GM12874 (cell line): ENCODE data around the gene TNFRSF6B.

Experiments used
- TF ChIP-seq, protein P1 (sequence below): IDR thresholded peaks from 2 replicates; pipeline ENCODE4 v1.5.1; 2011; ENCODE audit warnings: low read depth, mild to moderate bottlenecking, control low read depth, low read length, moderate library complexity; ENCODE audit not compliant: insufficient read depth

Gene TNFRSF6B

DNA sequence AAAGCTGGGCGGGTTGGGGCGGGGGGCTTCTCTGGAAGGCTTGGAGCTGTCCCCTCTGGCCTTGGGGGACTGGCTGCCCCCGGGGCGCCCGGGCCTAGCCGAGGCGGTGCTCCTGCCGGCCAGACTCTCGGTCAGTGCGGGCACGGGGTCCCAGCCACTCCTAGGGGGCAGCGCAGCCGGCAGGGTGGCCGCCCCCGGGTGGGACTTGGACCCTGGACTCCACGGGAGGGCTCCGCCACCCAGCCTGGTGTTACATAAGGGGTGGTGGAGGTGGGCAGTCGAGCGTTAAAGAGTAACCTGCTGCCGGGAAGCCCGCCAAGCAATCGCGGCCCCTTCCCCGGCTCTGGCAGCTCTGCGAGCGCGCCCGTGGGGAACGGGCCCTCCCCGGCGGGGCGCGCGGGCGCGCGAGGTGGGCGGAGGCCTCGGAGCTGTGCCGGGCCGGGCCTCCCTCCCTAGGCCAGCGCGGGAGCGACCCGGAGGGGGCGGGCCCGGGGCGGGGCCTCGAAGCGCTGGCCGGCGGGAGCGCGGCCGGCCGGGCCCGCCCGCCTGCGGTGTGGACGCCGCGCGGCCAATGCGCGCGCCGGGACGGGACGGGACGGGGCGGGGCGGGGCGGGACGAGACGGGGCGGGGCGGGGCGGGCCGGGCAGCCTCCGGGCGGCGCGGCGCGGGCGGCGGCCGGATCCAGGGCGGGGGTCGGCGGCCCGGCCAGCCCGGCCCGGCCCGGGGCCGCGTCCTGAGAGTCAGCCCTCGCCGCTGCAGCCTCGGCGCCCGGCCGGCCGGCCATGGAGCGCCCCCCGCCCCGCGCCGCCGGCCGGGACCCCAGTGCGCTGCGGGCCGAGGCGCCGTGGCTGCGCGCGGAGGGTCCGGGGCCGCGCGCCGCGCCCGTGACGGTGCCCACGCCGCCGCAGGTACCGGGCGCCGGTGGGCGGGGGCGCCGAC, 42.9 kb downstream of the TNFRSF6B start, which contains the start of gene SLC2A4RG:
SLC2A4RG (plus strand) TSS at position 647 of the 940 bp plus-strand sequence; CDS start at position 784, 137 bp downstream.
- TF ChIP-seq, protein P1, sequence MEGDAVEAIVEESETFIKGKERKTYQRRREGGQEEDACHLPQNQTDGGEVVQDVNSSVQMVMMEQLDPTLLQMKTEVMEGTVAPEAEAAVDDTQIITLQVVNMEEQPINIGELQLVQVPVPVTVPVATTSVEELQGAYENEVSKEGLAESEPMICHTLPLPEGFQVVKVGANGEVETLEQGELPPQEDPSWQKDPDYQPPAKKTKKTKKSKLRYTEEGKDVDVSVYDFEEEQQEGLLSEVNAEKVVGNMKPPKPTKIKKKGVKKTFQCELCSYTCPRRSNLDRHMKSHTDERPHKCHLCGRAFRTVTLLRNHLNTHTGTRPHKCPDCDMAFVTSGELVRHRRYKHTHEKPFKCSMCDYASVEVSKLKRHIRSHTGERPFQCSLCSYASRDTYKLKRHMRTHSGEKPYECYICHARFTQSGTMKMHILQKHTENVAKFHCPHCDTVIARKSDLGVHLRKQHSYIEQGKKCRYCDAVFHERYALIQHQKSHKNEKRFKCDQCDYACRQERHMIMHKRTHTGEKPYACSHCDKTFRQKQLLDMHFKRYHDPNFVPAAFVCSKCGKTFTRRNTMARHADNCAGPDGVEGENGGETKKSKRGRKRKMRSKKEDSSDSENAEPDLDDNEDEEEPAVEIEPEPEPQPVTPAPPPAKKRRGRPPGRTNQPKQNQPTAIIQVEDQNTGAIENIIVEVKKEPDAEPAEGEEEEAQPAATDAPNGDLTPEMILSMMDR, result no peak

DNA sequence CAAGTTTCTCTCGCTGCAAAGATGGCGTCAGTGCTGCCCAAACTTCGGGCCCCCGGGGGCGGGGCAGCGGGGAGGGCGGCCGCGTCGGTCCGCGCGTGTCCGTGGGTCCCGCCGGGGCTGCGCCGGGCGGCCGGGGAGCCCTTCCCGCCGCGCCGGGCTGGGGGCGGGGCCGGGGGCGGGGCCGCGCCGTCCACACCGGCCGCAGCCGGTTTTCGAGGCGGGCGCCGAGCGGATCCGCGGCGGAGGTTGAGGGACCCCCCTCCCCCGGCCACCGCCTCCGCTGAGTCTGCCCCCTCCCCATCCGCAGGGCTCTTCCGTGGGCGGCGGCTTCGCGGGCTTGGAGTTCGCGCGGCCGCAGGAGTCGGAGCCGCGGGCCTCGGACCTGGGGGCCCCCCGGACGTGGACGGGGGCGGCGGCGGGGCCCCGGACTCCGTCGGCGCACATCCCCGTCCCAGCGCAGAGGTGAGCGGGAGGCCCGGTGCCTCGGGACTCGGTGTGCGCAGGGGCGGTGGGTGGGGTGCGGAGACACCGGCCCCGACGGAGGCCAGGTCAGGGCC, 43.7 kb downstream of the TNFRSF6B start:
- TF ChIP-seq, protein P1, result no peak

DNA sequence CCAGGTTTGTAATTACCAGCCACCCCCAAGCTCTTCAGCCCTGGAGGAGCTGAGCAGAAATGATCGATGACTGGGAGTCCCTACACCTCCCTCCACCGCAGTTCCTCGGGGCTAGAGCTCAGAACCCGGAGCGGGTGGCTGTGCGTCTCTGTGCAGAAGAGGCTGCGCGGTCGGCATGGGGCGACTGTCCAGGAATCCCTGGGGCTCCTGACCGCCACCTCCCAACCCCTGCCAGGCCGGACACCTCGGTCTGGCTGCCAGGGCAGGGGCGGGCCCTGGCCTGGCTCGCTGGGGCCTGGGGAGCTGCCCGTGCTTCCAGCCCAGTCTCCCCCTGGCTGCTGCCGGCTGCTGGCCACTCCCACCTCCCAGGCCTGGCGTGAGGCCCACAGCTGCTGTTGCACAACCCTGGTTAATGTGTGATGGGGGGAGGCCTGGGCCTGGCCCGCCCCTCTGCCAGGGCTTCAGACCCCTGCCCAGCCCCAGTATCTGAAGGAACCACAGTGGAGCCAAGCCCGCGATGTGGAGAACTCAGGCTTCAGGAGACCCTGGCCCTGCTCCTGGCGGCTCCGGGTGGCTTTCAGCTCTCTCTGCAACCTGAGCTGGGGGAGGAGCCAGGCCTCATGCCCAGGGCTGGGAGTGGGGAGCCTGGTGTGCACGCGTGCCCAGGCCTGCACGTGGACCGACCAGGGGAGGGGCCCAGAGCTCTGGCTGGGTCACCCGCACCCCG, 44.3 kb downstream of the TNFRSF6B start:
- TF ChIP-seq, protein P1, result no peak

DNA sequence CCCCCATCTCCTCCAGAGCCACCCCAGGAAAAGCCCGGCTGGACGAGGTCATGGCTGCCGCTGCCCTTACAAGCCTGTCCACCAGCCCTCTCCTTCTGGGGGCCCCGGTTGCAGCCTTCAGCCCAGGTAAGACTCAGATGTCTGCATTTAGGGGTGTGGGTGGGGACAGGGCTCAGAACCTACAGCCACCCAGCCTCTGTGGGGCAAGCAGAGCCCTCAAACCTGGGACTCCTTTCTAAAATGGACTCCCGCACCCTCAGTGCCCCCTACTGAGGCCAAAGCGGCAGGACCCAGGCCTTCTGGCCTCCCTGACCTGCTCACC, 44.9 kb downstream of the TNFRSF6B start:
- TF ChIP-seq, protein P1, result no peak

DNA sequence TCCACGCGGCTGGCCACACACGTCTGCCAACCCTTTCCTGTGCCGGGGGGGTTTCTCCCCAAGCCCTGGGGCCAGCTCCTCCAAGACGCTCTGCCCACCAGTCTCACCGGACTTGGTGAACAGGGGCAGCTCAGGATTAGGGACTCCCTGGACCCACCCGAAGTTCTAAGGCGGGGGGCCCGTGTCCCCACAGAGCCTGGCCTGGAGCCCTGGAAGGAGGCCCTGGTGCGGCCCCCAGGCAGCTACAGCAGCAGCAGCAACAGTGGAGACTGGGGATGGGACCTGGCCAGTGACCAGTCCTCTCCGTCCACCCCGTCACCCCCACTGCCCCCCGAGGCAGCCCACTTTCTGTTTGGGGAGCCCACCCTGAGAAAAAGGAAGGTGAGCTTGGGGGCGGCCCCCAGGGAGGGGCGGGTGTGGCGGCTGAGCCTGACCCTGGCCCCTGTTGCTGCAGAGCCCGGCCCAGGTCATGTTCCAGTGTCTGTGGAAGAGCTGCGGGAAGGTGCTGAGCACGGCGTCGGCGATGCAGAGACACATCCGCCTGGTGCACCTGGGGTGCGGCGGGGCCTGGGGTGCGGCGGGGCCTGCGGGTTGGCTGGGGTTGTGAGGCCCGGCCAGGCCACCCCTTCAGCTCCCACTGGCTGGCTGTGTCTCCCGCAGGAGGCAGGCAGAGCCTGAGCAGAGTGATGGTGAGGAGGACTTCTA, 45.4 kb downstream of the TNFRSF6B start:
- TF ChIP-seq, protein P1, result no peak

DNA sequence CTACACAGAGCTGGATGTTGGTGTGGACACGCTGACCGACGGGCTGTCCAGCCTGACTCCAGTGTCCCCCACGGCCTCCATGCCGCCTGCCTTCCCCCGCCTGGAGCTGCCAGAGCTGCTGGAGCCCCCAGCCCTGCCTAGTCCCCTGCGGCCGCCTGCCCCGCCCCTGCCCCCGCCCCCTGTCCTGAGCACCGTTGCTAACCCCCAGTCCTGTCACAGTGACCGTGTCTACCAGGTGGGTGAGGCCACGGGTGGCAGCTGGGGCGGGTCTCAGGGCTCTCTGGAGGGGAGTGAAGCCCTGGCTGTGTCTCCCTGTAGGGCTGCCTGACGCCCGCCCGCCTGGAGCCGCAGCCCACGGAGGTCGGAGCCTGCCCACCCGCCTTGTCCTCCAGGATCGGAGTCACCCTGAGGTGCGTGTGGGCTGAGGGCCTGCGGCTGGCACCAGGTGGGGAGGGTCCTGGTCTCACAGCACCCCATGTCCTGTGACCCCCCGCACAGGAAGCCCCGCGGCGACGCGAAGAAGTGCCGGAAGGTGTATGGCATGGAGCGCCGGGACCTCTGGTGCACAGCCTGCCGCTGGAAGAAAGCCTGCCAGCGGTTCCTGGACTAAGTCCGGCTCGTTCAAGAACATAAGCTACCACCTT, 46.1 kb downstream of the TNFRSF6B start:
- TF ChIP-seq, protein P1, result no peak
